OCI-LY1 (cell line): ENCODE data around the gene SLF1.
A peak's percentile ranks its signal among the peaks of the same experiment; 100 is the strongest.

Experiments
- H2AFZ ChIP-seq: fragments of 200-600 bp; sonication (generic), shearing (Covaris generic); 2 replicates; pipeline ENCODE4 v1.6.0; 2014; ENCODE audit warnings: antibody characterized with exemption, mild to moderate bottlenecking, low read length
- H3F3A ChIP-seq: fragments of 200-600 bp; sonication (generic), shearing (Covaris generic); 2 replicates; pipeline ENCODE4 v1.6.0; 2014; ENCODE audit warnings: mild to moderate bottlenecking, antibody characterized with exemption, low read length, moderate library complexity; ENCODE audit not compliant: insufficient read depth
- H3K27ac ChIP-seq: fragments of 200-600 bp; sonication (generic); 2 replicates; pipeline ENCODE4 v1.5.1; 2014; ENCODE audit warnings: low read length, mixed run types, mild to moderate bottlenecking, low read depth; ENCODE audit not compliant: poor library complexity, severe bottlenecking
- H3K27me3 ChIP-seq: fragments of 200-600 bp; sonication (generic); 2 replicates; pipeline ENCODE4 v1.6.0; 2014; ENCODE audit warnings: antibody characterized with exemption, mild to moderate bottlenecking, low read length, moderate library complexity; ENCODE audit not compliant: insufficient read depth
- H3K36me3 ChIP-seq: fragments of 200-600 bp; sonication (generic); 2 replicates; pipeline ENCODE4 v1.6.1; 2014; ENCODE audit warnings: mild to moderate bottlenecking, antibody characterized with exemption, low read length, moderate library complexity, mixed read lengths; ENCODE audit not compliant: insufficient read depth
- H3K4me1 ChIP-seq: fragments of 200-600 bp; sonication (generic); 2 replicates; pipeline ENCODE4 v1.5.1; 2014; ENCODE audit warnings: mild to moderate bottlenecking, low read length, moderate library complexity; ENCODE audit not compliant: insufficient read depth, severe bottlenecking
- H3K4me2 ChIP-seq: fragments of 200-600 bp; sonication (generic), shearing (Covaris generic); 2 replicates; pipeline ENCODE4 v1.6.1; 2014; ENCODE audit warnings: low read length
- H3K4me3 ChIP-seq: fragments of 200-600 bp; sonication (generic); 2 replicates; pipeline ENCODE4 v1.5.1; 2014; ENCODE audit warnings: low read length, low read depth, mild to moderate bottlenecking, mixed read lengths; ENCODE audit not compliant: poor library complexity, severe bottlenecking
- H3K79me2 ChIP-seq: fragments of 200-600 bp; shearing (Covaris generic); 2 replicates; pipeline ENCODE4 v1.6.1; 2016; ENCODE audit warnings: mixed run types, low read length, mixed read lengths; ENCODE audit not compliant: insufficient read depth
- H3K9ac ChIP-seq: fragments of 200-600 bp; sonication (generic), shearing (Covaris generic); 2 replicates; pipeline ENCODE4 v1.6.1; 2014; ENCODE audit warnings: mild to moderate bottlenecking, low read length, mixed read lengths
- H3K9me2 ChIP-seq: fragments of 200-600 bp; sonication (generic), shearing (Covaris generic); 2 replicates; pipeline ENCODE4 v1.6.1; 2014; ENCODE audit warnings: low read depth, mild to moderate bottlenecking, low read length, mixed read lengths
- H3K9me3 ChIP-seq: fragments of 200-600 bp; shearing (Covaris generic); 2 replicates; pipeline ENCODE4 v1.6.1; 2014; ENCODE audit warnings: low read length, mixed read lengths
- H4K20me1 ChIP-seq: fragments of 200-600 bp; sonication (generic), shearing (Covaris generic); 2 replicates; pipeline ENCODE4 v1.6.0; 2016; ENCODE audit warnings: mild to moderate bottlenecking, low read length; ENCODE audit not compliant: insufficient read depth
- EZH2 ChIP-seq: fragments of 200-600 bp; sonication (generic), shearing (Covaris generic); IDR thresholded peaks from 2 replicates; pipeline ENCODE4 v1.8.0; 2017; ENCODE audit warnings: borderline replicate concordance, mixed run types, mild to moderate bottlenecking, antibody characterized with exemption, low read length, moderate library complexity, mixed read lengths
- TF ChIP-seq, protein P1 (sequence below): fragments of 200-600 bp; sonication (generic), shearing (Covaris generic); IDR thresholded peaks from 2 replicates; pipeline ENCODE4 v1.5.1; 2017; ENCODE audit warnings: mild to moderate bottlenecking, antibody characterized with exemption, low read length, moderate library complexity, mixed read lengths

The SLF1 gene

DNA sequence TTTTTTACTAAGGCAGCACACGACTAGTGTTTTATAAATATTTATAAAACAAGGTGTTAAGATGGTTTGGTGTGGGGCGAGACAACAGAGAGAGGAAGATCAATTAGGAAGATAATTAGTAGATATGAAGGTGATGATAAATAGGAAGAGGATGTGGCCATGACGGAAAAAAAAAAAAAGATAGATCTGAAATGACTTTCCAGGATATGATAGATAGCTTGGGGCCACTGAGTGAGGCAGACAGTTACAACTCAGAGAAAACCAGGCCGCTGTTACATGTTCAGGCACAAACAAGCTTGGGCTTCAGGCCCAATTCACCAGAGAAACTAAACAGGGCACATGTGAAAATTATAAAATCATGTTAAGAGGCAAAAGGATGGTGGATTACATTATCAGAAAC lies 43.3 kb upstream of the SLF1 start:
- no peaks in the 10 kb centered on the region for H3K9me2 ChIP-seq
- no peaks in the 10 kb centered on the region for H3K27me3 ChIP-seq
- no peak overlapping the region for H3K9ac ChIP-seq
- no peaks in the 10 kb centered on the region for H3K4me1 ChIP-seq
- H3K4me2 ChIP-seq = no peak overlapping the region
- H2AFZ ChIP-seq = no peak overlapping the region
- no peak overlapping the region for H3K4me3 ChIP-seq
- no peaks in the 10 kb centered on the region for H4K20me1 ChIP-seq
- H3K27ac ChIP-seq = no peak overlapping the region
- no peak for TF ChIP-seq EZH2
- H3K36me3 ChIP-seq = no peaks in the 10 kb centered on the region
- H3K9me3 ChIP-seq = no peaks in the 10 kb centered on the region
- H3F3A ChIP-seq = no peaks in the 10 kb centered on the region
- H3K79me2 ChIP-seq = no peaks in the 10 kb centered on the region

DNA sequence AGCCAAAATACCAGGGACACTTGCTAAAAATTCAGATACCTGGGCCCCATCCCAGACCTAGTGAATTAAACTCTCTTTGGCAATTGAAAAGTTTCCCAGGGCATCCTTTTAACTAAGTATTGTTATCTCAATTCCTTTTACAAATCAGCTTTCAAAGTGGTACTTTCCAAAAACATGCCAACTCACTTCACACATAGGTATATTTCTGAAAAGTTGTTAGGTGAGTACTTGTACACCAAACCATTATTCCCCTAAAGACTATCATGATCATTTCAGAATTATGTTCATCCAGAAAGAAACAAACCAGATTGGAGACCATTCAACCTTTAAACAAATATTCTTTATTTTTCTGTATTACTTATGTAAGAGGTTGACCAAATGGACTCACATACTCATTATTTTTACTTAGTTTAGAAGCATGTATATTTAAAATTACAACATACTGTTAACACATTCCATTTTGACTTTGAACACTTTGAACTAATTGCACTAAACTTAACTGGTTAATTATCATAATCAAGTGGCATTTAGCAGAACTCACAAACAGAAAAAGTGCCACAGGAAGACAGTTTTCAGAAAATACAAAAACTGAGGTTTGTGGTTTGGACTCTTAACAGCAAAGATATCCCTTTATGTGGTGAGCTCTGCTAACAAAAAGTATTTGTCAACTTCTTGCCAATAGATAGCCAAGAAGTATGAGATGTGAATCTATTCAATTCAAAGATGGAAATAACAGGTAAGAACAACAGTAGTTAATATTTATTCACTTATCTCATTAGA lies 40.8 kb upstream of the SLF1 start:
- no peak overlapping the region for H3K4me3 ChIP-seq
- no peak overlapping the region for H3K27ac ChIP-seq
- no peak overlapping the region for H3K9ac ChIP-seq
- no peaks in the 10 kb centered on the region for H3K4me1 ChIP-seq
- H3F3A ChIP-seq = no peaks in the 10 kb centered on the region
- no peaks in the 10 kb centered on the region for H3K36me3 ChIP-seq
- H3K79me2 ChIP-seq = no peaks in the 10 kb centered on the region
- H3K9me3 ChIP-seq = no peaks in the 10 kb centered on the region
- no peak for TF ChIP-seq EZH2
- TF ChIP-seq, protein P1, sequence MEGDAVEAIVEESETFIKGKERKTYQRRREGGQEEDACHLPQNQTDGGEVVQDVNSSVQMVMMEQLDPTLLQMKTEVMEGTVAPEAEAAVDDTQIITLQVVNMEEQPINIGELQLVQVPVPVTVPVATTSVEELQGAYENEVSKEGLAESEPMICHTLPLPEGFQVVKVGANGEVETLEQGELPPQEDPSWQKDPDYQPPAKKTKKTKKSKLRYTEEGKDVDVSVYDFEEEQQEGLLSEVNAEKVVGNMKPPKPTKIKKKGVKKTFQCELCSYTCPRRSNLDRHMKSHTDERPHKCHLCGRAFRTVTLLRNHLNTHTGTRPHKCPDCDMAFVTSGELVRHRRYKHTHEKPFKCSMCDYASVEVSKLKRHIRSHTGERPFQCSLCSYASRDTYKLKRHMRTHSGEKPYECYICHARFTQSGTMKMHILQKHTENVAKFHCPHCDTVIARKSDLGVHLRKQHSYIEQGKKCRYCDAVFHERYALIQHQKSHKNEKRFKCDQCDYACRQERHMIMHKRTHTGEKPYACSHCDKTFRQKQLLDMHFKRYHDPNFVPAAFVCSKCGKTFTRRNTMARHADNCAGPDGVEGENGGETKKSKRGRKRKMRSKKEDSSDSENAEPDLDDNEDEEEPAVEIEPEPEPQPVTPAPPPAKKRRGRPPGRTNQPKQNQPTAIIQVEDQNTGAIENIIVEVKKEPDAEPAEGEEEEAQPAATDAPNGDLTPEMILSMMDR = no peak
- H2AFZ ChIP-seq = no peak overlapping the region
- H3K4me2 ChIP-seq = no peak overlapping the region
- H3K9me2 ChIP-seq = no peaks in the 10 kb centered on the region
- H3K27me3 ChIP-seq = no peaks in the 10 kb centered on the region
- no peaks in the 10 kb centered on the region for H4K20me1 ChIP-seq

DNA sequence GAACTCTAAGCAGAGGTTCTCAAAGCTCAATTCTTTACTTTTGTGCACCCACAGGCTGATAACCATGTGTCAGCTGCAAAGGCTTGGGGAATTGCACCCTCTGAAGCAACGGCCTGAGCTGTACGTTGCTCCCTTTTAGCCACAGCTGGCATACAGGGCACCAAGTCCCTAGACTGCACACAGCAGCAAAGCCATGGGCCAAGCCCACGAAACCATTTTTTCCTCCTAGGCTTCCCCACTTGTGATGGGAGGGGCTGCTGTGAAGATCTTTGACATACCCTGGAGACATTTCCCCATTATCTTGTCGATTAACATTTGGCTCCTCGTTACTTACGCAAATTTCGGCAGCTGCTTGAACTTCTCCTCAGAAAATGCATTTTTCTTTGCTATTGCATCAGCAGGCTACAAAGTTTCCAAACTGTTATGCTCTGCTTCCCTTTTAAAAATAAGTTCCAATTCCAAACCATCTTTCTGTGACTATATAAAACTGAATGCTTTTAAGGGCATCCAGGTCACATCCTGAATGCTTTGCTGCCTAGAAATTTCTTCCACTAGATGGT lies 23.1 kb upstream of the SLF1 start:
- H3K9ac ChIP-seq = no peak overlapping the region
- TF ChIP-seq, protein P1 = no peak
- no peak for TF ChIP-seq EZH2
- H4K20me1 ChIP-seq = no peaks in the 10 kb centered on the region
- no peak overlapping the region for H3K27ac ChIP-seq
- H3K4me2 ChIP-seq = no peak overlapping the region
- H3K4me1 ChIP-seq = no peaks in the 10 kb centered on the region
- no peaks in the 10 kb centered on the region for H3K27me3 ChIP-seq
- H3K36me3 ChIP-seq = no peaks in the 10 kb centered on the region
- H3K9me3 ChIP-seq = no peaks in the 10 kb centered on the region
- H3K9me2 ChIP-seq = no peaks in the 10 kb centered on the region
- H3K79me2 ChIP-seq = no peaks in the 10 kb centered on the region
- no peaks in the 10 kb centered on the region for H3F3A ChIP-seq
- no peak overlapping the region for H3K4me3 ChIP-seq
- no peak overlapping the region for H2AFZ ChIP-seq

- no peaks in the 10 kb centered on the region for H3K9me3 ChIP-seq
- H3K9ac ChIP-seq = no peak overlapping the region
- H3K4me2 ChIP-seq = no peak overlapping the region
- no peaks in the 10 kb centered on the region for H3K27me3 ChIP-seq
- H4K20me1 ChIP-seq = no peaks in the 10 kb centered on the region
- no peak overlapping the region for H3K4me3 ChIP-seq
- H2AFZ ChIP-seq = no peak overlapping the region
- no peaks in the 10 kb centered on the region for H3F3A ChIP-seq
- no peaks in the 10 kb centered on the region for H3K79me2 ChIP-seq
- H3K9me2 ChIP-seq = no peaks in the 10 kb centered on the region
- H3K27ac ChIP-seq = no peak overlapping the region
- H3K4me1 ChIP-seq = peaks cover 17% of the 10 kb centered on the region
- no peaks in the 10 kb centered on the region for H3K36me3 ChIP-seq
- TF ChIP-seq, protein P1 = peak; percentile 51
- no peak for TF ChIP-seq EZH2
These were observed 4.9 kb upstream of the SLF1 start for GRCh38 chr5:94613583-94613982.
